ENCODE results near the gene KLHDC7B.
A peak's percentile ranks its signal among the peaks of the same experiment; 100 is the strongest.
"Not testable (repeated sequence)": the region's sequence is repeated elsewhere in the genome, so short reads cannot be mapped to it uniquely, and the experiment has no call there.

Gene KLHDC7B

DNA sequence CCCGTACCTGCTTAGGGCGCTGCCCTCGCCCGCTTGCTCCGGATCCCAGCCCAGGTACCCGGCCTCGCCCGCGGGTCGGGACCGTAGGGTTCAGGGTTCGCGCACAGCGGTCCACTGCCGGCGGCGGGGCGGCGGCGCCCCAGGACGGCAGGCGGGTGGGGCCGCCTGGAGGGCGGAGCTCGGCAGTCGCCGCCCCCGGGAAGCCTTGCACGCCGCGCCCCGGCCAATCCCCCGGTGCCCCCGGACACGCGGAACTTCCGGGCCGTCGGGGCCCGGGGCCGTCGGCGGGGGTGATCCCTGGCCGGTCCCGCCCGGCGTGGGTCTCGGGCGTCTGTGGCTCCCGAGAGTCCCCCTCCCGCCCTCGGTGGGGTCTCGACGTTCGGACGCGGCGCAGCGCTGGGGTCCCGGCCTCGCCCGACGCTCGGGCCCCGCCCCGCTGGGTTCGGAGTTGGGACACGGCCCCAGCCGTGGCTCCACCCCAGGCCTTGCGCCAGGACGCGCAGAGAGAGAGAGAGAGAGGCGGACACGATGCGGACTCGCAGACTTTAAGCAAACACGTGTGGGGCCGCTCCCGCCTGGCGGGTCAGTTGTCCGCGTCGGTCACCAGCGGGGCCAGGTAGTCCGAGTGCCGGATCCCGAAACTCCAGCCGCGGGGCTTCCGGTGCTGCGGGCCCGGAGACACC is 15.7 kb upstream of the KLHDC7B start, which contains the start of gene TYMP:
Gene TYMP, minus strand, starts transcription at position 116 of the 683 bp plus-strand sequence. CDS start 303 bp downstream, outside the sequence.
- DNase-seq (ENCODE audit: low spot score in 2 of 2) = peak; percentile 69 to 75
- peak; percentile 23 for ATAC-seq (ENCODE audit: low read depth)
- H3K36me3 Mint-ChIP-seq = no peaks in the 10 kb centered on the region
- peaks cover 32% of the 10 kb centered on the region for H3K4me1 Mint-ChIP-seq
- H3K27ac Mint-ChIP-seq = peak within 1 kb of the TSS; percentile 98
- peak within 1 kb of the TSS; percentile 89 for H3K4me3 Mint-ChIP-seq
- no peaks in the 10 kb centered on the region for H3K27me3 Mint-ChIP-seq
- no peaks in the 10 kb centered on the region for H3K9me3 Mint-ChIP-seq

DNA sequence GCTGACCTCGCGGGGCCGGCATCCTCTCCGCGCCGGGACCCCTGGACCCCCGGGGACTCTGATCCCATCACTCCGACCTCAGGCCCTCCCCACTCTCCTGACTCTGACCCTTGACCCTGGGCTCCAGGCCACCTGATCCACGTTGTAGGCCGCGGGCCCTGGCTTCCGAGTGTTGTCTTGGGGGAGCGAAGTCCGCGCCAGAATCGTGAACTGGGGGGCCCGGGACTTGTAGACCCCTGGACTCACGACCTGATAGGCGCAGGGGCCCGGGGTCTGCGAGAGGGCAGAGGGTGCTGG is 15.2 kb upstream of the KLHDC7B start:
- H3K4me1 Mint-ChIP-seq = peaks cover 35% of the 10 kb centered on the region
- DNase-seq (ENCODE audit: low spot score in 2 of 2) (no peak), ATAC-seq (ENCODE audit: low read depth) (no peak)
- no peaks in the 10 kb centered on the region for H3K27me3 Mint-ChIP-seq
- H3K36me3 Mint-ChIP-seq = no peaks in the 10 kb centered on the region
- H3K4me3 Mint-ChIP-seq = peak overlapping the region; percentile 89
- H3K27ac Mint-ChIP-seq = peak overlapping the region; percentile 98
- H3K9me3 Mint-ChIP-seq = no peaks in the 10 kb centered on the region

DNA sequence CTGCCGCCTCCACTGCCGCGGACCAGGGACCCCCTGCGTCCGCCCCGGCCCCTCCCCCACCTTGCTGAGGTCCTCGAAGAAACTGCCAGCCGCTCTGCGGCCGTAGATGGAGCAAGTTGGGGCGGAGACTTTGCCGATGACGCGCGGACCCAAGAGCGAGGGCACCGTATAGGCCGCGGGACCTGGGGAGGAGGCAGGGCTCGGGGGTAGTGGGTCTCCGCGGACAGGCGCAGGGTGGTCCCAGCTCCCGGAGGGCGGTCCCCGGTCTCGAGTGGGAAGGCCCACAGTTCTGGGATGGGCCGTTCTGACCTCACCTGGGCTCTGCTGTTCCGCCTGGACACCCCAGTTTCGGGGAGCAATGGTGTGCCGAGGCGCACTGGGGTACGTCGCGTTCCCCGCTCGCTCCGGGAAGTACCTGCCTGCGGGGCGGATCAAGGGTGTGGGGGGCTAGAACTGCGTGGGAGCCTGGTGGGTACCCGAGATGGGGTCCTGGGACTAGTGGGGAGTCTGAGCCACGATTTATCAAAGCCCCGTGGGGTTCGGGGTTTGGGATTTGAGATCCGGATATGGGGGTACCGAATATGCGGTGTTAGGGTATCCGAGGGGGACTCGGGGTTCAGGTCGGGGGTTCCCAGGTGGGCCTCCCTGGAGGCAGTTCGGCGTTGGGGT is 14.7 kb upstream of the KLHDC7B start:
- no peaks in the 10 kb centered on the region for H3K36me3 Mint-ChIP-seq
- DNase-seq (ENCODE audit: low spot score in 2 of 2) = peak; percentile 87 to 88
- peak overlapping the region; percentile 98 for H3K27ac Mint-ChIP-seq
- H3K4me3 Mint-ChIP-seq = peak overlapping the region; percentile 89
- H3K9me3 Mint-ChIP-seq = no peaks in the 10 kb centered on the region
- ATAC-seq (ENCODE audit: low read depth) = peak; percentile 52
- no peaks in the 10 kb centered on the region for H3K27me3 Mint-ChIP-seq
- peaks cover 35% of the 10 kb centered on the region for H3K4me1 Mint-ChIP-seq

DNA sequence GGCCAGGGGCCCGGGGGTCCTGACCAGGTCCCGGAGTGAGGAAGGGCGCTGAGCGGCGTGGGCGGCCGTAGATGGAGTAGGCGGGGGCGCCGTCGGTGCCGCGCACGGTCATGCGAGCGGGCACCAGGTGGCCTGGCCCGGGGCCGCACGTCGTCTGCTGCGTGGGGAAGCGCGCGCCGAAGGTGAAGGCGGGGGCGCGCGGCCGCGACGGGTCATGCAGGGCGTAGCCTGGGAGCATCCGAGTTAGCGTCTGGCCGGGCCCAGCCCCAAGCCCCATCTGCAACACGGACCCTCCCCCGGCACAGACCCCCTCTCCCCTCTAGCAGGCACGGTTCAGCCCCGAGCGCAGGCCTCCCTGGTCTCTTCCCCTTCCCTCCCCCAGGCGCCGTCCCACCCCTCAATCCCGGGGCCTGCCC is 14.1 kb upstream of the KLHDC7B start:
- H3K27me3 Mint-ChIP-seq = no peaks in the 10 kb centered on the region
- peak overlapping the region; percentile 89 for H3K4me3 Mint-ChIP-seq
- peaks cover 35% of the 10 kb centered on the region for H3K4me1 Mint-ChIP-seq
- H3K9me3 Mint-ChIP-seq = no peaks in the 10 kb centered on the region
- DNase-seq (ENCODE audit: low spot score in 2 of 2) (peak; percentile 78 to 82), ATAC-seq (ENCODE audit: low read depth) (peak; percentile 54)
- H3K27ac Mint-ChIP-seq = peak overlapping the region; percentile 98
- H3K36me3 Mint-ChIP-seq = no peaks in the 10 kb centered on the region

DNA sequence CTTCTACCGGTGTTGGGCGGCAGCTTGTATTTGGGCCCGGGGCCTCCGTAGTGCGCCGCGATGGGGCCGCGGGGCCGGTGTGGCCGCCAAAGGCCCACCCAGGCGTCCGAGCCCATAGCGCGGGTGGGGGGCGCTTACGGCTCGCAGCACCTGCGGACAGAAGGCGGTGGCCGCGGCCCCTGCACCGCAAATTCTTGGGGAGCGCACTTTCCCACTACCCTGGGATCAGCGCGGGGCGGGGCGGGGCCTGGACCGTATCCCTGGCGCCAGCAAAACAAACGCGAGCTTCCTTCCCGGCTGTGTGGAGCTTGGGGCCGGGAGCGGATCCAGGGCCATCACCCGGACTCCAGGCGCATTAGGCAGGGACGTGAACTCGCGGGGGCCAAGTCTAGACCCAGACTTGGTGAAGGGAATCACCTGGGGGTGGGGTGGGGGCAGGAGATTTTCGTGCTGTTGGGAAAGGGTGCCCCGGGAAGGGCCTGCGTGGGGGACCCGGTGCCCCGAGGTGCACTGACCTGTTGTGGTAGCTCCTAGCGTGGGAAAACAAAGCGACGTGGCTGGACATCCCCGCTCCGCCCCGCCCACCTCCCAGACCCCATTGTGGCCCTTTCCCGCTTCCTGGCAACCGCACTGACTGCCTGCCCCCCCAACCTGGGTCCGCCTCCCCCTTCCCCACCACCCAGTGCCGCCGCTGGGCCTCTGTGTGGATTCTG is 13.6 kb upstream of the KLHDC7B start:
- no peaks in the 10 kb centered on the region for H3K9me3 Mint-ChIP-seq
- H3K36me3 Mint-ChIP-seq = no peaks in the 10 kb centered on the region
- H3K27ac Mint-ChIP-seq = peak overlapping the region; percentile 98
- no peaks in the 10 kb centered on the region for H3K27me3 Mint-ChIP-seq
- DNase-seq (ENCODE audit: low spot score in 2 of 2) (no peak), ATAC-seq (ENCODE audit: low read depth) (no peak)
- H3K4me3 Mint-ChIP-seq = peak overlapping the region; percentile 89
- H3K4me1 Mint-ChIP-seq = peaks cover 29% of the 10 kb centered on the region

DNA sequence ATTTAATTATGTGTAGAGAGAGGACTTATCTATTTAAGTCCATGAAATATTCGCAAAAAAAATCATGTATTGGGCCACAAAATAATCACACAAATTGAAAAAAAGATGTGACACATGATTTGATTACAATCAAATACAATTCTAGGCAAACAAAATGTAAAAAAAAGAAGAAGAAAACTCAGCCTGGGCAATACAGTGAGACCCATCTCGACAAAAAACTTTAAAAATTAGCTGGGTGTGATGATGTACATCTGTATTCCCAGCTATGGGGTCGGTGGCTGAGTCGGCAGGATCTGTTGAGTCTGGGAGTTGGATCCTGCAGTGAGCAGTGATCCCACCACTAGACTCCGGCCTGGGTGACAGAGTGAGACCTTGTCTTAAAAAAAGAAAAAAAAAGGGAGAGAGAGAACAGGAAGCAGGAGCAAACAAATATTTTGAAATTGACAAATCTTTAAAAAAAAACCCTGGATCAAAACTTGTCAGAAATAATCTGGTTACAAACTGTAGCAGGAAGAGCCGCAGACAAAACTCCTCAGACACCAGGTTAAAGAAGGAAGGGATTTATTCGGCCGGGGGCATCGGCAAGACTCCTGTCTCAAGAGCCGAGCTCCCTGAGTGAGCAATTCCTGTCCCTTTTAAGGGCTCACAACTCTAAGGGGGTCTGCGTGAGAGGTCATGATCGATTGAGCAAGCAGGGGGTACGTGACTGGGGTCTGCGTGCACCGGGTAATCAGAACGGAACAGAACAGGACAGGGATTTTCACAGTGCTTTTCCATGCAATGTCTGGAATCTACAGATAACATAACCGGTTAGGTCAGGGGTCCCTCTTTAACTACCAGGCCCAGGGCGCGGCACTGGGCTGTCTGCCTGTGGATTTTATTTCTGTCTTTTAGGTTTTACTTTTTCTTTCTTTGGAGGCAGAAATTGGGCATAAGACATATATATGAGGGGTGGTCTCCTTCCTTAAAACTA is 12.6 kb upstream of the KLHDC7B start:
- Mint-ChIP-seq H3K27ac (peak overlapping the region; percentile 98), H3K9me3 (peaks cover 2% of the 10 kb centered on the region), H3K27me3 (no peaks in the 10 kb centered on the region), H3K4me1 (peaks cover 26% of the 10 kb centered on the region), H3K4me3 (peak overlapping the region; percentile 71), H3K36me3 (peaks cover 2% of the 10 kb centered on the region)
- ATAC-seq (ENCODE audit: low read depth) (no peak), DNase-seq (ENCODE audit: low spot score in 2 of 2) (no peak)

DNA sequence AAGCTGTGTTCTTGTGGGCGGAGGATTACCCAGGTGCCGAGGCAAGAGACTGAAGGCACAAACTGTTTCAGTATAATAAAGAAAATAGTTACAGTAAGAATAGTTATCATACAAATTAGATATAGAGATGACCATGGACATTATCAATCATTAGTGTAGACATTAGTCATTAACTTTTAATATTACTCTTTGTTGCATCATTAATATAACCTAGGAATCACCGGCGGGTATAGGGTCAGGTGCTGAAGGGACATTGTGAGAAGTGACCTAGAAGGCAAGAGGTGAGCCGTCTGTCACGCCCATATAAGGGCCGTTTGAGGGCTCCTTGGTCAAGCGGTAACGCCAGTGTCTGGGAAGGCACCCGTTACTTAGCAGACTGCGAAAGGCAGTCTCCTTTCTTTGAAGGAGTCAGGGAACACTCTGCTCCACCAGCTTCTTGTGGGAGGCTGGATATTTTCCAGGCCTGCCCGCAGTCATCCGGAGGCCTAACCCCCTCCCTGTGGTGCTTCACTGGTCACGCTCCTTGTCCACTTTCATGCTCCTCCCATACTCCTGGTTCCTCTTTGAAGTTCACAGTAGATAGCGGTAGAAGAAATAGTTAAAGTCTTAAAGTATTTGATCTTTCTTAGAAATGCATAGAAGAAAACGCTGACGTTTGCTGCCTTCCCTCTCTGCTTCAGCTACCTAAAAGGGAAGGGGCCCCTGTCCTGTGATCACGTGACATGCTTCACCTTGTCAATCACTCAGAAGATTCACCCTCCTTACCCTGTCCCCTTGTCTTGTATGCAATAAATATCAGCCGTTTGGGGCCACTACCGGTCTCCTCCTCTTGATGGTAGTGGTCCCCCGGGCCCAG is 11.6 kb upstream of the KLHDC7B start:
- not testable (repeated sequence) for DNase-seq (ENCODE audit: low spot score in 2 of 2)

DNA sequence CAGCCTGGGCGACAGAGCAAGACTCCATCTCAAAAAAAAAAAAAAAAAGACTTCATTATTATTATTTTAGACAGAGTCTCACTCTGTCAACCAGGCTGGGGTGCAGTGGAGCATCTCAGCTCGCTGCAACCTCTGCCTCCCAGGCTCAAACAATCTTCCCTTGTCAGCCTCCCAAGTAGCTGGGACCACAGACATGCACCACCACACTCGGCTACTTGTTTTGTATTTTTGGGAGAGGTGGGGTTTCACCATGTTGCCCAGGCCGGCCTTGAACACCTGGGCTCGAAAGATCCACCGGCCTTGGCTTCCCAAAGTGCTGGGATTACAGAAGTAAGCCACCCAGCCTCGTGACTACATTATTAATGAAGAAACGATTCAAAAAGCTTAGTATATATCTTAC is 10.6 kb upstream of the KLHDC7B start:
- Mint-ChIP-seq H3K27me3 (no peaks in the 10 kb centered on the region), H3K9me3 (peaks cover 2% of the 10 kb centered on the region), H3K4me3 (peak overlapping the region; percentile 41), H3K36me3 (peaks cover 2% of the 10 kb centered on the region), H3K4me1 (peaks cover 29% of the 10 kb centered on the region), H3K27ac (peak overlapping the region; percentile 98)
- DNase-seq (ENCODE audit: low spot score in 2 of 2) = no peak
- ATAC-seq (ENCODE audit: low read depth) = no peak

More for the DNA sequence above, 11.6 kb upstream of the KLHDC7B start:
- Mint-ChIP-seq H3K27ac (peak overlapping the region; percentile 98), H3K4me1 (peaks cover 25% of the 10 kb centered on the region), H3K4me3 (peak overlapping the region; percentile 80)
- not testable (repeated sequence) for H3K27me3 Mint-ChIP-seq; H3K36me3 Mint-ChIP-seq; H3K9me3 Mint-ChIP-seq; ATAC-seq (ENCODE audit: low read depth)

DNA sequence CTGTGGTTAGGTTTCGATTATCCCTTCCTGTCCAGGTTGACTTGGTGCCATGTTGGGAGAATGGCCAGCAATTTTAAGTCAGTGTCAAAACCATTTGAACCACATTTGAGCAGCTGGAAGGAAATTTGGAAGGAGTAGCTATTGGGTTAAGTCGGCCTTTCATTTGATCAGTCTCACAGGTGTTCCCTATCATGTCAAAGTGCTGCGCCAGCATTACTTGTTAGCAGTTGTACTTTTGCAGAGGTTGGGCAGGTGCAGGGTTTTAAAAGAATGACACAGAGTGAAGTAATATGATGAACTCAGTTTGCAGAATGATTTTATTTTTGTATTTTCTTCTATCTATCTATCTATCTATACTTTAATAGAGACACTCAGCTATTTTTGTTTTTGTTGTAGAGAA is 9.5 kb upstream of the KLHDC7B start:
- Mint-ChIP-seq H3K9me3 (peaks cover 2% of the 10 kb centered on the region), H3K27ac (peak overlapping the region; percentile 100), H3K27me3 (no peaks in the 10 kb centered on the region), H3K4me3 (no peak overlapping the region), H3K36me3 (peaks cover 2% of the 10 kb centered on the region), H3K4me1 (peaks cover 34% of the 10 kb centered on the region)
- DNase-seq (ENCODE audit: low spot score in 2 of 2) = no peak
- no peak for ATAC-seq (ENCODE audit: low read depth)

DNA sequence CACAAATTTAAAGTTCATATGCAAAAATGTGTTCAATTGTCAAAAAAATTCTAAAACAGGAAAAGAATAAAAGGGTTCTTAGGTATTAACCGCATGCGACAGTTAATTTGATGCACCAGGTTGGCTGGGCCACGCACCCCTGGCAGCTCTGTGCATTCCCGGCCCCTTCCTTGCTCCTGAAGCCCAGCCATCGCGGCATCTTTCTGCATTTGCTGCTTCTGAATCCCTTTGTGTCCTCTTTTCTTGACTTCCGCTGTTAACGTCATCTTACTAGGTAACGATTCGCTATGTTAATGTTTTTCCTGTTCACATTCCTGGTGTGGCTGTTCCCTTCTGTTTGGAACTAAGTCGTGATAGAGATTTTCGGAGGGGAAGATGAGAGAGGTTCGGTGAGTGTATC is 7.9 kb upstream of the KLHDC7B start:
- Mint-ChIP-seq H3K36me3 (peaks cover 2% of the 10 kb centered on the region), H3K27ac (peak overlapping the region; percentile 100), H3K4me3 (peak overlapping the region; percentile 40), H3K9me3 (peaks cover 2% of the 10 kb centered on the region), H3K4me1 (peaks cover 37% of the 10 kb centered on the region), H3K27me3 (no peaks in the 10 kb centered on the region)
- ATAC-seq (ENCODE audit: low read depth) = no peak
- DNase-seq (ENCODE audit: low spot score in 2 of 2) = no peak

DNA sequence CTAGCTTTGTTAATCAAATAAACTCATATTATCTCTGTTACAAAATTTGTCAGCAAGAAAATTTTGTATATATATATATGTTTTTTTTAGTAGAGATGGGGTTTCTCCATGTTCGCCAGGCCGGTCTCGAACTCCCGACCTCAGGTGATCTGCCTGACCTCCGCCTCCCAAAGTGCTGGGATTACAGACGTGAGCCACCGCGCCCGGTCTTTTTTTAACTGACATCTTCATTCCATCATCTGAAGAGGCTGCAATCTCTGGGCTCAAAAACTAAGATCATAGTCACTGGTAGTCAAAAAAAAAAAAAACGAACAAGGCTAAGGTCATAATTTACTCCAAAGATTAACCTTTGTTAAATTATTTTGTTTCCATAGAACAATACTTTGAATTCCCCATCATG is 5.3 kb upstream of the KLHDC7B start:
- H3K4me3 Mint-ChIP-seq = peak overlapping the region; percentile 9
- H3K4me1 Mint-ChIP-seq = peaks cover 25% of the 10 kb centered on the region
- peak overlapping the region; percentile 100 for H3K27ac Mint-ChIP-seq
- DNase-seq (ENCODE audit: low spot score in 2 of 2) = no peak
- no peak for ATAC-seq (ENCODE audit: low read depth)
- peaks cover 2% of the 10 kb centered on the region for H3K9me3 Mint-ChIP-seq
- no peaks in the 10 kb centered on the region for H3K27me3 Mint-ChIP-seq
- H3K36me3 Mint-ChIP-seq = peaks cover 2% of the 10 kb centered on the region

DNA sequence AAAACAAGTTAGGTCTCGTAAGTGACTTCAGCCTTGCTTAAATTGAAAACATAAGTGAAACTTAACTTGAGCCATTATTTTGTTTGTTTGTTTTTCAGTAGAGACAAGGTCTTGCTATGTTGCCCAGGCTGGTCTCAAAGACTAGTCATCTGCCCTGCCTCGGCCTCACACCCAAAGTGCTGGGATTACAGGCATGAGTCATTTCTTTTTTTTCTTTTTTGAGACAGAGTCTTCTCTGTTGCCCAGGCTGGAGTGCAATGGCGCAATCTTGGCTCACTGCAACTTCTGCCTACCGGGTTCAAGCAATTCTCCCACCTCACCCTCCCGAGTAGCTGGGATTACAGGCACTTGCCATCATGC is 4.1 kb upstream of the KLHDC7B start:
- H3K4me3 Mint-ChIP-seq = peak overlapping the region; percentile 2
- H3K27me3 Mint-ChIP-seq; ATAC-seq (ENCODE audit: low read depth); DNase-seq (ENCODE audit: low spot score in 2 of 2); H3K36me3 Mint-ChIP-seq; H3K9me3 Mint-ChIP-seq: not testable (repeated sequence)
- H3K4me1 Mint-ChIP-seq = peaks cover 25% of the 10 kb centered on the region
- peak overlapping the region; percentile 100 for H3K27ac Mint-ChIP-seq
